ENCODE data around the gene ASCL1. TPM values are rescaled to one million over a fixed set of nuclear protein-coding genes. Genes with fewer than 3 reads are reported as not detected.

The ASCL1 gene
- total RNA-seq, 1 experiment from 2014 or later = 0.07 TPM

Other genes starting within 250 kb of the ASCL1 start
- gene PAH, start 40.4 kb upstream of the ASCL1 start, total RNA-seq (2021) = 4.0 to 9.8 TPM (median 5.7 TPM) in 3 replicates